GM19023 (cell line): ENCODE data around the gene INTS15.
"Not testable (repeated sequence)": the region's sequence is repeated elsewhere in the genome, so short reads cannot be mapped to it uniquely, and the experiment has no call there.

ENCODE experiments used
- ATAC-seq: cut with Tn5 transposase; IDR thresholded peaks from one replicate; pipeline ENCODE4 v1.9.1; 2021; ENCODE audit warnings: mild to moderate bottlenecking, moderate library complexity; ENCODE audit not compliant: unreplicated experiment

Gene INTS15

GRCh38 chr7:6576867-6577368, 12.9 kb upstream of the INTS15 start:
- not testable (repeated sequence) for ATAC-seq

- peak; percentile 93 for ATAC-seq
Measured at GRCh38 chr7:6577369-6578113, 12.3 kb upstream of the INTS15 start, which contains the start of gene ZDHHC4. Gene ZDHHC4, plus strand, starts transcription at chr7:6577454. Its CDS starts 3,108 bp downstream, at chr7:6580562.

GRCh38 chr7:6578114-6579084, 11.4 kb upstream of the INTS15 start:
- no peak for ATAC-seq

- no peak for ATAC-seq
Measured at GRCh38 chr7:6579446-6579845, 10.4 kb upstream of the INTS15 start.

GRCh38 chr7:6585746-6586432, 3.9 kb upstream of the INTS15 start:
- not testable (repeated sequence) for ATAC-seq

- no peak for ATAC-seq
Measured at GRCh38 chr7:6588566-6588965, 1.3 kb upstream of the INTS15 start.

GRCh38 chr7:6589151-6589828, 531 bp upstream of the INTS15 start:
- no peak for ATAC-seq

GRCh38 chr7:6590645-6591110, 857 bp downstream of the INTS15 start:
- peak; percentile 27 for ATAC-seq

GRCh38 chr7:6600093-6600492, 10.3 kb downstream of the INTS15 start:
- ATAC-seq, result no peak

- ATAC-seq, result no peak
Measured at GRCh38 chr7:6604458-6604857, 14.6 kb downstream of the INTS15 start.

GRCh38 chr7:6606866-6607583, 17.2 kb downstream of the INTS15 start:
- ATAC-seq, result no peak

- no peak for ATAC-seq
Measured at GRCh38 chr7:6607651-6608051, 17.8 kb downstream of the INTS15 start.

- no peak for ATAC-seq
Measured at GRCh38 chr7:6608081-6608480, 18.3 kb downstream of the INTS15 start.

GRCh38 chr7:6608794-6609193, 19.0 kb downstream of the INTS15 start:
- no peak for ATAC-seq

GRCh38 chr7:6612819-6613218, 23.0 kb downstream of the INTS15 start:
- ATAC-seq, result no peak

- no peak for ATAC-seq
Measured at GRCh38 chr7:6613706-6614105, 23.9 kb downstream of the INTS15 start.

GRCh38 chr7:6614953-6615722, 25.3 kb downstream of the INTS15 start, which contains the start of gene ZNF853:
Gene ZNF853, plus strand, starts transcription at chr7:6615610. Its CDS starts 565 bp downstream, at chr7:6616175.
- no peak for ATAC-seq

GRCh38 chr7:6615723-6616555, 26.1 kb downstream of the INTS15 start:
- ATAC-seq, result no peak
